SK-N-SH (cell line): ENCODE measurements around the gene SLC34A1. TPM values are rescaled to one million over a fixed set of nuclear protein-coding genes. Genes with fewer than 3 reads are reported as not detected.

Experiments
- CTCF ChIA-PET: fragments of 300-600, 350-600 bp; formaldehyde crosslinking; extraction: SDS; loops from one replicate; lab custom pipeline; 2021; lab: Yijun Ruan, JAX
- POLR2A ChIA-PET: fragments of 350-600 bp; sonication (Branson Sonifier 250); formaldehyde crosslinking; extraction: SDS; loops from one replicate; lab custom pipeline; 2020; ENCODE audit warnings: antibody characterized with exemption, inconsistent platforms; lab: Yijun Ruan, JAX
- DNase-seq: peaks from one replicate; pipeline ENCODE4 v3.0.0; 2012
- H2AFZ ChIP-seq: fragments of 200-600 bp; sonication (generic); 2 replicates; pipeline ENCODE4 v1.8.1; 2016; ENCODE audit warnings: antibody characterized with exemption, mild to moderate bottlenecking, low read depth
- H3F3A ChIP-seq: fragments of 200-600 bp; sonication (generic); replicated peaks from 2 replicates; pipeline ENCODE3; 2016; ENCODE audit warnings: antibody characterized with exemption, mild to moderate bottlenecking; ENCODE audit not compliant: insufficient read depth
- H3K27ac ChIP-seq, 2 experiments: fragments of 200-500 bp in 1 of 2; fragments of 200-600 bp in 1 of 2; sonication (Bioruptor generic) in 1 of 2; sonication (generic), shearing (Covaris generic) in 1 of 2; 2 replicates each; pipeline versions ENCODE4 v1.5.1 to v1.6.1; 2014 to 2016; ENCODE audit warnings: low read depth in 2 of 2, inconsistent platforms in 1 of 2, low read length in 1 of 2, mild to moderate bottlenecking in 1 of 2, mixed read lengths in 1 of 2
- H3K27me3 ChIP-seq: fragments of 200-600 bp; sonication (generic), shearing (Covaris generic); 2 replicates; pipeline ENCODE4 v1.6.1; 2016; ENCODE audit warnings: mixed run types; ENCODE audit not compliant: insufficient read depth
- H3K36me3 ChIP-seq, 2 experiments: fragments of 200-500 bp in 1 of 2; fragments of 200-600 bp in 1 of 2; sonication (Bioruptor generic) in 1 of 2; sonication (generic) in 1 of 2; replicated peaks in 1 of 2; 2 replicates each; pipeline versions ENCODE3 to v1.5.1; 2014 to 2016; ENCODE audit warnings: low read length in 1 of 2, mild to moderate bottlenecking in 1 of 2; ENCODE audit not compliant: insufficient read depth in 2 of 2, control insufficient read depth in 1 of 2
- H3K4me1 ChIP-seq, 2 experiments: fragments of 200-500 bp in 1 of 2; fragments of 200-600 bp in 1 of 2; sonication (Bioruptor generic) in 1 of 2; sonication (generic), shearing (Covaris generic) in 1 of 2; 2 replicates each; pipeline versions ENCODE4 v1.5.1 to v1.6.1; 2014 to 2016; ENCODE audit warnings: low read depth in 1 of 2, low read length in 1 of 2, mixed run types in 1 of 2; ENCODE audit not compliant: insufficient read depth in 2 of 2, control insufficient read depth in 1 of 2
- H3K4me2 ChIP-seq: fragments of 200-600 bp; sonication (generic), shearing (Covaris generic); 2 replicates; pipeline ENCODE4 v1.6.1; 2017; ENCODE audit warnings: mixed run types
- H3K4me3 ChIP-seq, 2 experiments: fragments of 200-500 bp in 1 of 2; fragments of 200-600 bp in 1 of 2; sonication (Bioruptor generic) in 1 of 2; sonication (generic), shearing (Covaris generic) in 1 of 2; 2 replicates each; pipeline versions ENCODE4 v1.5.1 to v1.8.1; 2014 to 2016; ENCODE audit warnings: low read depth in 2 of 2, inconsistent platforms in 1 of 2, low read length in 1 of 2, mild to moderate bottlenecking in 1 of 2, mixed read lengths in 1 of 2, moderate library complexity in 1 of 2
- H3K79me2 ChIP-seq: fragments of 200-600 bp; sonication (generic); 2 replicates; pipeline ENCODE4 v1.8.1; 2017; ENCODE audit warnings: mild to moderate bottlenecking; ENCODE audit not compliant: insufficient read depth
- H3K9ac ChIP-seq: fragments of 200-600 bp; sonication (generic); 2 replicates; pipeline ENCODE4 v1.6.1; 2017; ENCODE audit warnings: mixed run types
- H3K9me2 ChIP-seq: fragments of 200-600 bp; sonication (generic); 2 replicates; pipeline ENCODE4 v1.6.1; 2017; ENCODE audit warnings: mixed run types
- H3K9me3 ChIP-seq: fragments of 200-600 bp; sonication (generic); 2 replicates; pipeline ENCODE4 v1.6.1; 2017; ENCODE audit warnings: mixed run types, mild to moderate bottlenecking, moderate library complexity
- H4K20me1 ChIP-seq: fragments of 200-600 bp; sonication (generic); 2 replicates; pipeline ENCODE4 v1.6.1; 2017; ENCODE audit warnings: mild to moderate bottlenecking, mixed run types; ENCODE audit not compliant: insufficient read depth
- CTCF ChIP-seq: fragments of 200-600 bp; sonication (generic); IDR thresholded peaks from 2 replicates; pipeline ENCODE4 v1.6.1; 2017; ENCODE audit warnings: antibody characterized with exemption, mild to moderate bottlenecking, moderate library complexity
- EP300 ChIP-seq, 2 experiments: IDR thresholded peaks; 2 replicates each; pipeline versions ENCODE4 v1.4.0 to v1.6.1; 2012; ENCODE audit warnings: borderline replicate concordance in 1 of 2, low read depth in 1 of 2, low read length in 1 of 2
- EZH2phosphoT487 ChIP-seq: fragments of 200-600 bp; sonication (generic); IDR thresholded peaks from 2 replicates; pipeline ENCODE4 v1.6.1; 2017; ENCODE audit warnings: low read depth, mixed run types, mild to moderate bottlenecking, antibody characterized with exemption, moderate library complexity, borderline replicate concordance
- FOSL2 ChIP-seq: IDR thresholded peaks from 2 replicates; pipeline ENCODE4 v1.4.0; 2012; ENCODE audit warnings: low read depth, mild to moderate bottlenecking, moderate library complexity, borderline replicate concordance
- GATA2 ChIP-seq: sonication (generic); formaldehyde crosslinking; IDR thresholded peaks from 2 replicates; pipeline ENCODE4 v1.5.0; 2020; ENCODE audit warnings: mild to moderate bottlenecking, missing genetic modification reagents
- IRF3 ChIP-seq: fragments of 150-350 bp; IDR thresholded peaks from 2 replicates; pipeline ENCODE4 v1.6.1; 2016; ENCODE audit warnings: mild to moderate bottlenecking, low read depth, low read length
- JUND ChIP-seq: IDR thresholded peaks from 2 replicates; pipeline ENCODE4 v1.4.0; 2012
- MXI1 ChIP-seq: IDR thresholded peaks from 2 replicates; pipeline ENCODE4 v1.6.1; 2012; ENCODE audit warnings: mild to moderate bottlenecking, low read depth, low read length, improper control_type of control experiment
- NRF1 ChIP-seq: IDR thresholded peaks from 2 replicates; pipeline ENCODE4 v1.6.1; 2012; ENCODE audit warnings: low read depth, mild to moderate bottlenecking, low read length
- PBX3 ChIP-seq: IDR thresholded peaks from 2 replicates; pipeline ENCODE4; 2012
- POLR2AphosphoS5 ChIP-seq: IDR thresholded peaks from 2 replicates; pipeline ENCODE4 v1.6.1; 2012; ENCODE audit warnings: low read depth, low read length
- TCF12 ChIP-seq: IDR thresholded peaks from 2 replicates; pipeline ENCODE4 v1.4.0; 2012
- TEAD4 ChIP-seq: IDR thresholded peaks from 2 replicates; pipeline ENCODE4 v1.4.0; 2012; ENCODE audit warnings: mild to moderate bottlenecking, borderline replicate concordance; ENCODE audit not compliant: insufficient read depth
- ZBTB33 ChIP-seq: IDR thresholded peaks from 2 replicates; pipeline ENCODE4 v1.4.0; 2012; ENCODE audit warnings: low read depth, borderline replicate concordance
- WGBS: methylation state at CpG from one replicate; pipeline ENCODE4 v1.1.6; 2017; ENCODE audit warnings: low lambda C conversion rate; 5-methylcytosine and 5-hydroxymethylcytosine counted together
- polyA plus RNA-seq, 3 experiments: library from polyadenylated mRNA; depleted of rRNA; stranded (reverse); fragments of >200 nt; gene quantifications; 2 replicates each; pipeline ENCODE4 v1.2.3, GENCODE V29; 2012

SLC34A1 gene
- polyA plus RNA-seq, 1 of the 3 experiments (the other 2 are of a cell fraction): 0.03 TPM

GRCh38 chr5:177427919-177428573 lies 43.8 kb downstream of the SLC34A1 start:
- DNase-seq: no peak
- peaks cover 12% of the 10 kb centered on the region for H3F3A ChIP-seq
- H3K9me2 ChIP-seq: no peaks in the 10 kb centered on the region
- ChIA-PET CTCF (interaction anchor here (1.0 to 10.8 kb wide), 8 partner anchors 9 to 315 kb away, joined by 3 to 120 read pairs (median 8); no protein-coding TSS in a partner anchor), POLR2A (interaction anchor here (1.2 to 1.9 kb wide), 6 partner anchors 9 to 24 kb away, joined by 3 to 16 read pairs (median 4); partner anchors contain the start of gene PRR7)
- WGBS: 89% methylated on average over 5 of the region's 11 CpGs
- H3K9me3 ChIP-seq: no peaks in the 10 kb centered on the region
- no peak for TF ChIP-seq EP300 (IDR thresholded peaks at IDR 0.05; ENCODE audit: borderline replicate concordance in 1 of 2, low read depth in 1 of 2, low read length in 1 of 2)
- no peak for TF ChIP-seq POLR2AphosphoS5
- no peak for TF ChIP-seq GATA2 (CRISPR knock-in tag)
- no peak for TF ChIP-seq PBX3
- TF ChIP-seq CTCF: no peak
- TF ChIP-seq MXI1: no peak
- no peak for TF ChIP-seq TEAD4
- peaks cover 5 to 33% of the 10 kb centered on the region in 2 experiments; a peak in 2 of 4 replicates for H3K4me1 ChIP-seq
- H3K27me3 ChIP-seq: no peaks in the 10 kb centered on the region
- H3K4me2 ChIP-seq: peak overlapping the region; percentile 99
- H2AFZ ChIP-seq: no peak overlapping the region
- H3K4me3 ChIP-seq: peak overlapping the region; percentile 79 to 82
- peak overlapping the region; percentile 96 for H3K9ac ChIP-seq
- 0 out of 2 replicates have a peak, but pooled peaks cover 13% of the 10 kb centered on the region for H4K20me1 ChIP-seq
- peak overlapping the region in 1 of 2 experiments; percentile 82; a peak in 1 of 4 replicates for H3K27ac ChIP-seq
- peaks cover 30% of the 10 kb centered on the region for H3K79me2 ChIP-seq
- H3K36me3 ChIP-seq: peaks cover 0 to 21% of the 10 kb centered on the region in 2 experiments

- Histone ChIP-seq H3K9me3 (no peaks in the 10 kb centered on the region), H3K4me1 (peaks cover 5 to 33% of the 10 kb centered on the region in 2 experiments; a peak in 2 of 4 replicates), H3K4me3 (no peak overlapping the region; a peak in 1 of 4 replicates), H3K9me2 (no peaks in the 10 kb centered on the region), H3K79me2 (peaks cover 30% of the 10 kb centered on the region), H3K27ac (no peak overlapping the region), H3K4me2 (0 out of 2 replicates have a peak overlapping the region, but pooled peaks have one; percentile 7), H3F3A (peaks cover 12% of the 10 kb centered on the region), H3K27me3 (no peaks in the 10 kb centered on the region), H4K20me1 (0 out of 2 replicates have a peak, but pooled peaks cover 13% of the 10 kb centered on the region), H2AFZ (no peak overlapping the region), H3K36me3 (peaks cover 0 to 26% of the 10 kb centered on the region in 2 experiments)
- CTCF ChIA-PET: interaction anchor here (0.9 to 10.8 kb wide), 6 partner anchors 9 to 39 kb away, joined by 3 to 120 read pairs (median 10); no protein-coding TSS in a partner anchor
- WGBS: 96% methylated on average over 10 of the region's 10 CpGs
- POLR2A ChIA-PET: interaction anchor here (1.2 to 1.8 kb wide), 4 partner anchors 12 to 24 kb away, joined by 3 to 5 read pairs (median 4); no protein-coding TSS in a partner anchor
- DNase-seq: no peak
- TF ChIP-seq TCF12: no peak
- TF ChIP-seq JUND: no peak
- no peak for TF ChIP-seq NRF1
- TF ChIP-seq IRF3: no peak
- TF ChIP-seq EZH2phosphoT487: no peak
- TF ChIP-seq POLR2AphosphoS5: no peak
- no peak for TF ChIP-seq ZBTB33
- TF ChIP-seq FOSL2: no peak
- TF ChIP-seq, all 33 proteins: peak for 0
- H3K9ac ChIP-seq: no peak overlapping the region
Measured at GRCh38 chr5:177428574-177429217, 44.5 kb downstream of the SLC34A1 start.
